Cardiac fibroblast (primary cell): ENCODE results near the gene PROX1.
A peak's percentile ranks its signal among the peaks of the same experiment; 100 is the strongest.

ENCODE experiments used
- DNase-seq, 2 donors: peaks; one replicate each; pipeline versions ENCODE4 v3.0.0 to v3.0.0-alpha.2; 2010; ENCODE audit warnings: low read depth in 2 of 2
- H3K4me3 ChIP-seq, 2 donors: replicated peaks in 1 of 2; 1 replicate in 1 of 2; 2 replicates in 1 of 2; pipeline ENCODE4 v1.5.1; 2011; ENCODE audit warnings: low read depth in 2 of 2, low read length in 2 of 2, mild to moderate bottlenecking in 2 of 2, moderate library complexity in 1 of 2
- TF ChIP-seq, protein P1 (sequence below): IDR thresholded peaks from one replicate; pipeline ENCODE4 v1.5.1; 2011; ENCODE audit warnings: low read depth, mild to moderate bottlenecking, low read length, inconsistent platforms

PROX1 gene, protein sequence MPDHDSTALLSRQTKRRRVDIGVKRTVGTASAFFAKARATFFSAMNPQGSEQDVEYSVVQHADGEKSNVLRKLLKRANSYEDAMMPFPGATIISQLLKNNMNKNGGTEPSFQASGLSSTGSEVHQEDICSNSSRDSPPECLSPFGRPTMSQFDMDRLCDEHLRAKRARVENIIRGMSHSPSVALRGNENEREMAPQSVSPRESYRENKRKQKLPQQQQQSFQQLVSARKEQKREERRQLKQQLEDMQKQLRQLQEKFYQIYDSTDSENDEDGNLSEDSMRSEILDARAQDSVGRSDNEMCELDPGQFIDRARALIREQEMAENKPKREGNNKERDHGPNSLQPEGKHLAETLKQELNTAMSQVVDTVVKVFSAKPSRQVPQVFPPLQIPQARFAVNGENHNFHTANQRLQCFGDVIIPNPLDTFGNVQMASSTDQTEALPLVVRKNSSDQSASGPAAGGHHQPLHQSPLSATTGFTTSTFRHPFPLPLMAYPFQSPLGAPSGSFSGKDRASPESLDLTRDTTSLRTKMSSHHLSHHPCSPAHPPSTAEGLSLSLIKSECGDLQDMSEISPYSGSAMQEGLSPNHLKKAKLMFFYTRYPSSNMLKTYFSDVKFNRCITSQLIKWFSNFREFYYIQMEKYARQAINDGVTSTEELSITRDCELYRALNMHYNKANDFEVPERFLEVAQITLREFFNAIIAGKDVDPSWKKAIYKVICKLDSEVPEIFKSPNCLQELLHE

GRCh38 chr1:213987927-213988506, at the start of gene PROX1:
TSS of gene PROX1 (plus strand) at chr1:213987973. CDS start at chr1:213996536, 8,563 bp downstream.
- H3K4me3 ChIP-seq, result peak within 1 kb of the TSS; percentile 60 to 61
- TF ChIP-seq, protein P1, sequence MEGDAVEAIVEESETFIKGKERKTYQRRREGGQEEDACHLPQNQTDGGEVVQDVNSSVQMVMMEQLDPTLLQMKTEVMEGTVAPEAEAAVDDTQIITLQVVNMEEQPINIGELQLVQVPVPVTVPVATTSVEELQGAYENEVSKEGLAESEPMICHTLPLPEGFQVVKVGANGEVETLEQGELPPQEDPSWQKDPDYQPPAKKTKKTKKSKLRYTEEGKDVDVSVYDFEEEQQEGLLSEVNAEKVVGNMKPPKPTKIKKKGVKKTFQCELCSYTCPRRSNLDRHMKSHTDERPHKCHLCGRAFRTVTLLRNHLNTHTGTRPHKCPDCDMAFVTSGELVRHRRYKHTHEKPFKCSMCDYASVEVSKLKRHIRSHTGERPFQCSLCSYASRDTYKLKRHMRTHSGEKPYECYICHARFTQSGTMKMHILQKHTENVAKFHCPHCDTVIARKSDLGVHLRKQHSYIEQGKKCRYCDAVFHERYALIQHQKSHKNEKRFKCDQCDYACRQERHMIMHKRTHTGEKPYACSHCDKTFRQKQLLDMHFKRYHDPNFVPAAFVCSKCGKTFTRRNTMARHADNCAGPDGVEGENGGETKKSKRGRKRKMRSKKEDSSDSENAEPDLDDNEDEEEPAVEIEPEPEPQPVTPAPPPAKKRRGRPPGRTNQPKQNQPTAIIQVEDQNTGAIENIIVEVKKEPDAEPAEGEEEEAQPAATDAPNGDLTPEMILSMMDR, result no peak
- peak in 1 of 2 donors; percentile 42 for DNase-seq

GRCh38 chr1:213938776-213939175, 49.0 kb upstream of the PROX1 start:
- H3K4me3 ChIP-seq, result no peak overlapping the region
- TF ChIP-seq, protein P1, result no peak
- DNase-seq, result no peak

- no peak for DNase-seq
These were observed 47.9 kb upstream of the PROX1 start for GRCh38 chr1:213939888-213940287.

GRCh38 chr1:213940947-213941346, 46.8 kb upstream of the PROX1 start:
- no peak for DNase-seq
- TF ChIP-seq, protein P1, result no peak
- H3K4me3 ChIP-seq, result no peak overlapping the region

More at GRCh38 chr1:213939888-213940287, 47.9 kb upstream of the PROX1 start:
- TF ChIP-seq, protein P1, result no peak
- H3K4me3 ChIP-seq, result no peak overlapping the region

DNA sequence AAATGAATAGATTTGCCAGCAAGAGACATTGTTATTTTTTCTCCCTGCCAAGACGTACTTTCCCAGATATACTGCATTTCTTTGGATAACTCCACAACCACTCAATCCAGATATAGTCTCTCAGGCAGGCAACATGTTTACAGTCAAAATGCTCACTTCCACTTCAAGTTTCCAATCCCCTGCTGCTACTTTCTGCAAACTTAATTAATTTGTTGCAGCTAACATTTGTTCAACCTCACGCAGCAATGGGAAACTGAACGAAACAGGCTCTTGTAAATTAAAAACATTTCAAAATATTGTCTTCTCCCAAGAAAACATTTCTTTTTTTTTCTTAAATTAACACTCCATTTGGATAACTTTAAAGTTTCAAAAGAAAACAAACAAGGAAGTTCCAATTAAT, 45.7 kb upstream of the PROX1 start:
- DNase-seq, result no peak
- no peak overlapping the region for H3K4me3 ChIP-seq
- TF ChIP-seq, protein P1, result no peak

DNA sequence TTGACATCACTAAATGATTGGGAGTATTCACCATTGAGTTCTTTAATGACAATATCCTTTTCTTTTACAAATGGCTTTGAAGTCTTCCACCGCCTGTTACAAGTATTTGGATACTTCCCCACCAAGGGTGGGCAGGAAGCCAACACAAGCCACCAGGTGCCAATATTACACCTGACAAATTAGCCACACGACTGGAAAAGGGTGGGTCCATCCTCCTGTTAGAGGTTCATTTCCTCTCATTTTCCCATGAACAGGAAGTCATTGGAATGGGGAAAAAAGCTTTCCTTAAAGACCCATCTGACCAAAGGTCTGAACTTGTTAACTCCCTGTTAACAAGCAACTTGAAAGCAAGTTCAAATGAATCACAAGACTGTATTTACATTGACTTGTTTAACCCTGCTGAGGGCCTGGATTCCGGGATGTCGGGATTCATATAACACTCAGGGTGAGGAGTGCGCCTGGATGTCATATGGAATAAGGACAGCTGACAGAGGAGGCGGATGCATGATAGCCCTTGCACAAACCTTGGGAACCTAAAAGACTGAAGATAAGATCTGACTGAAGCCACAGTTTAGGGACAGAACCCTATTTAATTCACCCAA, 40.5 kb upstream of the PROX1 start:
- H3K4me3 ChIP-seq, result no peak overlapping the region
- TF ChIP-seq, protein P1, result no peak

More for the DNA sequence above, 40.5 kb upstream of the PROX1 start:
- DNase-seq, result no peak
